HCT116 (cell line): Measurements from ENCODE around the gene DPP10. TPM values are rescaled to one million over a fixed set of nuclear protein-coding genes. Genes with fewer than 3 reads are reported as not detected.

Source experiments
- ATAC-seq: fragments of 200-7000 bp; cut with Tn5 transposase; 2 replicates; pipeline ENCODE4 v1.9.1; 2020; ENCODE audit warnings: mild to moderate bottlenecking, moderate library complexity
- BruUV-seq: library from RNA; stranded (reverse); fragments of 400-500 nt; replicated peaks from 2 replicates; lab custom pipeline; 2021; lab: Mats Ljungman, UMichigan
- CTCF ChIA-PET: fragments of 300-600 bp; sonication (Branson Sonifier 250); formaldehyde crosslinking; loops from one replicate; lab custom pipeline; 2021; ENCODE audit warnings: antibody characterized with exemption; lab: Charles Lee
- POLR2A ChIA-PET: fragments of 300-600, 350-600 bp; sonication (Branson Sonifier 250); formaldehyde crosslinking; loops from one replicate; lab custom pipeline; 2021; ENCODE audit warnings: antibody characterized with exemption; lab: Charles Lee
- RAD21 ChIA-PET, 2 experiments: fragments of 300-600 bp; sonication (Branson Sonifier 250); formaldehyde crosslinking; loops; one replicate each; lab custom pipeline; 2023; ENCODE audit warnings: low total read pairs in 2 of 2; ENCODE audit not compliant: uncharacterized antibody in 2 of 2, unreplicated experiment in 2 of 2, low non-redundant PET in 1 of 2; lab: Charles Lee
- DNase-seq: peaks from one replicate; pipeline ENCODE4 v3.0.0-alpha.2; 2010; ENCODE audit warnings: low read depth, low spot score
- H2AFZ ChIP-seq: fragments of 200-600 bp; shearing (Covaris generic), sonication (generic); 2 replicates; pipeline ENCODE4 v1.6.1; 2017; ENCODE audit warnings: low read depth, mixed run types, mixed read lengths, antibody characterized with exemption, low read length; ENCODE audit not compliant: poor library complexity, severe bottlenecking
- H3K27ac ChIP-seq: 2 replicates; pipeline ENCODE4 v1.5.1; 2012; ENCODE audit warnings: low read depth, low read length
- H3K27me3 ChIP-seq: fragments of 200-600 bp; sonication (generic); 2 replicates; pipeline ENCODE4 v1.6.1; 2016; ENCODE audit warnings: mixed run types, low read length, mixed read lengths; ENCODE audit not compliant: insufficient read depth
- H3K36me3 ChIP-seq, 2 experiments: fragments of 200-500 bp in 1 of 2; fragments of 200-600 bp in 1 of 2; sonication (Bioruptor generic) in 1 of 2; sonication (generic) in 1 of 2; 2 replicates each; pipeline versions ENCODE4 v1.5.1 to v1.6.1; 2014 to 2016; ENCODE audit warnings: low read length in 2 of 2, inconsistent platforms in 1 of 2, mixed read lengths in 1 of 2, mixed run types in 1 of 2; ENCODE audit not compliant: insufficient read depth in 2 of 2, control insufficient read depth in 1 of 2
- H3K4me1 ChIP-seq, 2 experiments: fragments of 200-600 bp in 1 of 2; sonication (generic) in 1 of 2; 2 replicates each; pipeline versions ENCODE4 v1.5.1 to v1.6.1; 2012 to 2017; ENCODE audit warnings: low read length in 2 of 2, inconsistent platforms in 1 of 2, mild to moderate bottlenecking in 1 of 2, mixed read lengths in 1 of 2, mixed run types in 1 of 2, moderate library complexity in 1 of 2; ENCODE audit not compliant: insufficient read depth in 2 of 2, control insufficient read depth in 1 of 2
- H3K4me2 ChIP-seq: fragments of 200-600 bp; sonication (generic); 2 replicates; pipeline ENCODE4 v1.6.1; 2017; ENCODE audit warnings: mixed run types, low read length, mixed read lengths
- H3K4me3 ChIP-seq, 2 experiments: fragments of 200-600 bp in 1 of 2; sonication (generic) in 1 of 2; replicated peaks in 1 of 2; 2 replicates each; pipeline ENCODE4 v1.5.1; 2011 to 2016; ENCODE audit warnings: low read length in 2 of 2, control low read depth in 1 of 2, low read depth in 1 of 2, mild to moderate bottlenecking in 1 of 2, mixed read lengths in 1 of 2, mixed run types in 1 of 2
- H3K79me2 ChIP-seq: fragments of 200-600 bp; sonication (generic); 2 replicates; pipeline ENCODE4 v1.6.1; 2017; ENCODE audit warnings: mild to moderate bottlenecking, mixed run types, low read length, moderate library complexity, mixed read lengths; ENCODE audit not compliant: insufficient read depth
- H3K9ac ChIP-seq: fragments of 200-600 bp; sonication (generic); 2 replicates; pipeline ENCODE4 v1.6.1; 2016; ENCODE audit warnings: low read length, mixed read lengths
- H3K9me2 ChIP-seq: fragments of 200-600 bp; sonication (generic), shearing (Covaris generic); 2 replicates; pipeline ENCODE4 v1.6.1; 2017; ENCODE audit warnings: mixed run types, mild to moderate bottlenecking, moderate library complexity; ENCODE audit not compliant: insufficient read depth
- H3K9me3 ChIP-seq, 2 experiments: fragments of 200-500 bp in 1 of 2; fragments of 200-600 bp in 1 of 2; sonication (Bioruptor generic) in 1 of 2; sonication (generic) in 1 of 2; 2 replicates each; pipeline ENCODE4 v1.6.1; 2014 to 2017; ENCODE audit warnings: low read length in 2 of 2, mixed read lengths in 2 of 2, inconsistent platforms in 1 of 2, low read depth in 1 of 2, mild to moderate bottlenecking in 1 of 2, mixed run types in 1 of 2, moderate library complexity in 1 of 2; ENCODE audit not compliant: control insufficient read depth in 1 of 2, insufficient read depth in 1 of 2
- H4K20me1 ChIP-seq: fragments of 200-600 bp; sonication (generic), shearing (Covaris generic); 2 replicates; pipeline ENCODE4 v1.6.1; 2017; ENCODE audit warnings: mixed run types, mild to moderate bottlenecking, moderate library complexity; ENCODE audit not compliant: insufficient read depth
- ATF3 ChIP-seq: IDR thresholded peaks from 2 replicates; pipeline ENCODE4 v1.6.1; 2012
- CBX3 ChIP-seq: IDR thresholded peaks from 2 replicates; pipeline ENCODE4 v1.6.1; 2012; ENCODE audit warnings: low read depth
- EGR1 ChIP-seq: IDR thresholded peaks from 2 replicates; pipeline ENCODE4 v1.6.1; 2012; ENCODE audit warnings: low read depth
- EZH2 ChIP-seq: fragments of 200-600 bp; sonication (generic); IDR thresholded peaks from 2 replicates; pipeline ENCODE4 v1.6.1; 2017; ENCODE audit warnings: antibody characterized with exemption, mixed run types
- FOSL1 ChIP-seq: IDR thresholded peaks from 2 replicates; pipeline ENCODE4 v1.6.1; 2012; ENCODE audit warnings: low read depth
- MAX ChIP-seq: IDR thresholded peaks from 2 replicates; pipeline ENCODE4 v1.6.1; 2012
- POLR2AphosphoS5 ChIP-seq: IDR thresholded peaks from 2 replicates; pipeline ENCODE4 v1.6.1; 2011; ENCODE audit warnings: mild to moderate bottlenecking, low read depth, low read length, moderate library complexity
- REST ChIP-seq: IDR thresholded peaks from 2 replicates; pipeline ENCODE4 v1.6.1; 2012; ENCODE audit warnings: low read depth
- SIN3A ChIP-seq: IDR thresholded peaks from 2 replicates; pipeline ENCODE4 v1.6.1; 2012; ENCODE audit warnings: low read depth
- SP1 ChIP-seq: IDR thresholded peaks from 2 replicates; pipeline ENCODE4 v1.6.1; 2012; ENCODE audit warnings: low read depth
- SRF ChIP-seq: IDR thresholded peaks from 2 replicates; pipeline ENCODE4 v1.6.1; 2012; ENCODE audit warnings: low read depth
- YY1 ChIP-seq: IDR thresholded peaks from 2 replicates; pipeline ENCODE4 v1.6.1; 2011; ENCODE audit warnings: low read length, low read depth, moderate library complexity, mild to moderate bottlenecking; ENCODE audit not compliant: insufficient replicate concordance; ENCODE audit errors: extremely low read depth
- ZFX ChIP-seq: fragments of 450-650 bp; IDR thresholded peaks from 2 replicates; pipeline ENCODE4 v1.6.1; 2017
- intact Hi-C: fragments of 100-400 bp; cut with micrococcal nuclease; formaldehyde crosslinking; loops from 2 replicates; pipeline ENCODE4 v1.10.0; 2022
- total RNA-seq: library from RNA; stranded (reverse); gene quantifications from one replicate; pipeline ENCODE4 v1.2.1, GENCODE V29; 2021; ENCODE audit not compliant: unreplicated experiment

DPP10 gene
- total RNA-seq, 1 experiment from 2014 or later = not detected

- no peak for DNase-seq
- ChIA-PET CTCF (no interaction called here), POLR2A (no interaction called here), RAD21 (no interaction called here)
- Histone ChIP-seq H3K9me3 (peaks cover 5 to 34% of the 10 kb centered on the region in 2 experiments; a peak in 2 of 4 replicates), H3K9ac (no peak overlapping the region), H3K4me2 (no peak overlapping the region), H3K36me3 (no peaks in the 10 kb centered on the region), H3K27me3 (no peaks in the 10 kb centered on the region), H3K4me3 (no peak overlapping the region), H3K4me1 (no peaks in the 10 kb centered on the region), H4K20me1 (no peaks in the 10 kb centered on the region), H2AFZ (no peak overlapping the region), H3K9me2 (no peaks in the 10 kb centered on the region), H3K79me2 (no peaks in the 10 kb centered on the region), H3K27ac (no peak overlapping the region)
- intact Hi-C loops = no loop called here
- ATAC-seq = no peak
- BruUV-seq = no TSS peak
- no peak for TF ChIP-seq FOSL1
- TF ChIP-seq YY1 = no peak
- no peak for TF ChIP-seq EZH2
- no peak for TF ChIP-seq POLR2AphosphoS5
- TF ChIP-seq REST = no peak
- TF ChIP-seq SIN3A = no peak
- TF ChIP-seq ZFX = no peak
- no peak for TF ChIP-seq EGR1
- no peak for TF ChIP-seq SP1
- no peak for TF ChIP-seq SRF
- TF ChIP-seq ATF3 = no peak
- no peak for TF ChIP-seq CBX3
- TF ChIP-seq MAX = no peak
Observed at GRCh38 chr2:114400890-114401289, 41.6 kb upstream of the DPP10 start.
